Measurements from ENCODE around the gene ESYT1.

Gene ESYT1

DNA sequence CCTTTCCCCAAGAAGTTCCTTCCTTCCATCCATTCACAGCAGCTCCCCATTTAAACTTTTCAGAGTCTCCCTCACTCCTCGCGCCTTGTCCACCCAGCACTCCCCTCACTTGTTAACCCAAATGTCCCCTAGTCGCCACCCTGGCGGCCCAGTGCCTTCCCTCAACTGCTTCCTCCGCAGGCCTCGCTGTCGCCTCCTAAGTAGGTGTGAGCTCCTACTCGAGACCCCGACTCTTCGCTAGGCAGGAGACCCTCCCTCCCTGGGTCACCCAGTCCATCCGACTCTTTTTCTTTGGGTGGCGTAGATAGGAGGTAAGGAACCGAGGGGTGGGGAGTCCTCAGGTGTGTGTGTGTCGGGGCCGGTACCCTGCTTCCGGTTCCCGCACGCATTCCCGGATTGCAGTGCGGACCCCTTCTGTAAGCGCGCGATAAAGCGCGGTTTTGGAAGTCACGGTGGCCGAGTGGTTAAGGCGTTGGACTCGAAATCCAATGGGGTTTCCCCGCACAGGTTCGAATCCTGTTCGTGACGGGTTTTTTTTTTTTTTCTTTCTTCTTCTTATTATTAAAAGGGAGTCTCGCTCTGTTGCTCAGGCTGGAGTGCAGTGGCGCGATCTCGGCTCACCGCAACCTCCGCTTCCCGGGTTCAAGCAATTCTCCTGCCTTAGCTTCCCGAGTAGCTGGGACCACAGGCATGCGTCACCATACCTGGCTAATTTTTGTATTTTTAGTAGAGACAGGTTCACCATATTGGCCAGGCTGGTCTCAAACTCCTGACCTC is 62.0 kb downstream of the ESYT1 start:
- peak; percentile 70 for DNase-seq

- DNase-seq: no peak
These were observed 62.7 kb downstream of the ESYT1 start for GRCh38 chr12:56190695-56191155.

GRCh38 chr12:56192582-56192981 is 64.5 kb downstream of the ESYT1 start:
- no peak for DNase-seq

GRCh38 chr12:56193025-56193578 is 65.0 kb downstream of the ESYT1 start:
- peak; percentile 71 for DNase-seq

Data from activated CD8-positive, alpha-beta memory T cell treated with anti-CD3 and anti-CD28 coated beads, Interleukin-2, amount 50 U/mL, for 4 hours (primary cell).